ENCODE measurements around the gene ANXA11. TPM values are rescaled to one million over a fixed set of nuclear protein-coding genes. Genes with fewer than 3 reads are reported as not detected.
"Not testable (repeated sequence)": the region's sequence is repeated elsewhere in the genome, so short reads cannot be mapped to it uniquely, and the experiment has no call there.

ANXA11 gene
- total RNA-seq, 4 donors from 2014 or later = 77.5 to 106 (median 90.8) TPM

DNA sequence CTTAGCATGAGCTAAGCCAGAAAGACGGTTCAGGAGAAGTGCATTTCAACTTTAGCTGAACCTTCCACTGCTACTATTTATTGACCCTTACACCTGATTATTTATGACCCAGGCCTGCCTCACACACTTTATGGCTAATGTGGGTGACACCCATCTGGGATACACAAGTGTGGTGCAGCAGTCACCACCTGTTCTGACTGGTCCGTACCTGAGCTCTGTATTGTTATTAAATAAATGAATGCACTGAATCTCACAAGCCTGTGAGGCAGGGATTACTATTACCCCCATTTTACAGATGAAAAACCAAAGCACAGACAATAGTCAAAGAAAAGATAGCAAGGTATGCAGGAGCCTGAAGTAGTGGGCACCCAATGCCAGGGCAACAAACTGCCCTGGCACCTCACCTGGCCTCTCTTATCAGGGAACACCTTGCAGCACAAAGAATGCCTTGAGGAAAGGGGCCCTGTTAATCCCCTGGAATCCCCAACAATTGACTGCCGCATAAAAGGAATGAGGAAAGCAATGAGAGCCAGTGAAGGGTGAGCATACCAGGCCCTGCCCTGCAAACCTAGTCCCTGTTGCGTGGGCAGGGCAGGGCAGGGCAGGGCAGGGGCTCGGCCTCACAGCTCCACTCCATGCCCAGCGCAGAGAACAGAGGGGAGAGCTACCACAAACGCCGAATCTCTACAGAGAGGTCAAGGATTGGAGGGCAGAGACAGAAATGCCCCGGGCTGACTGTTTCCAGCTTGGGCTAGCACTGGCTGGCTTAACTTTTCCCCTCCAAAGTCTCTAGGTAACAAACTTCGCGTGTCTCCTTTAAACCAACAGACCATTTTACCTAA, 1.3 kb downstream of the ANXA11 start:
- H3K4me1 ChIP-seq = peaks cover 51 to 59% of the 10 kb centered on the region in 2 donors
- peak overlapping the region; percentile 37 to 91 (median 85) for H3K4me3 ChIP-seq (replicated peaks in 1 of 3)
- 8 to 19% methylated on average over 9 to 11 of the region's 11 CpGs for WGBS, 2 donors
- H3K36me3 ChIP-seq = no peaks in the 10 kb centered on the region
- H3K27me3 ChIP-seq = no peaks in the 10 kb centered on the region
- intact Hi-C loops (cut with DNase I) = loop anchor here (10.0 kb wide), 1 partner anchor 49 kb away; no protein-coding TSS in a partner anchor
- TF ChIP-seq, protein P1, sequence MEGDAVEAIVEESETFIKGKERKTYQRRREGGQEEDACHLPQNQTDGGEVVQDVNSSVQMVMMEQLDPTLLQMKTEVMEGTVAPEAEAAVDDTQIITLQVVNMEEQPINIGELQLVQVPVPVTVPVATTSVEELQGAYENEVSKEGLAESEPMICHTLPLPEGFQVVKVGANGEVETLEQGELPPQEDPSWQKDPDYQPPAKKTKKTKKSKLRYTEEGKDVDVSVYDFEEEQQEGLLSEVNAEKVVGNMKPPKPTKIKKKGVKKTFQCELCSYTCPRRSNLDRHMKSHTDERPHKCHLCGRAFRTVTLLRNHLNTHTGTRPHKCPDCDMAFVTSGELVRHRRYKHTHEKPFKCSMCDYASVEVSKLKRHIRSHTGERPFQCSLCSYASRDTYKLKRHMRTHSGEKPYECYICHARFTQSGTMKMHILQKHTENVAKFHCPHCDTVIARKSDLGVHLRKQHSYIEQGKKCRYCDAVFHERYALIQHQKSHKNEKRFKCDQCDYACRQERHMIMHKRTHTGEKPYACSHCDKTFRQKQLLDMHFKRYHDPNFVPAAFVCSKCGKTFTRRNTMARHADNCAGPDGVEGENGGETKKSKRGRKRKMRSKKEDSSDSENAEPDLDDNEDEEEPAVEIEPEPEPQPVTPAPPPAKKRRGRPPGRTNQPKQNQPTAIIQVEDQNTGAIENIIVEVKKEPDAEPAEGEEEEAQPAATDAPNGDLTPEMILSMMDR (IDR thresholded peaks at IDR 0.05) = no peak
- peak in 1 of 2 donors; percentile 43 for TF ChIP-seq POLR2A (IDR thresholded peaks at IDR 0.05)
- H3K9me3 ChIP-seq = no peaks in the 10 kb centered on the region
- peak overlapping the region; percentile 97 to 99 (median 98) for H3K27ac ChIP-seq
- peak; percentile 56 to 59 for DNase-seq

DNA sequence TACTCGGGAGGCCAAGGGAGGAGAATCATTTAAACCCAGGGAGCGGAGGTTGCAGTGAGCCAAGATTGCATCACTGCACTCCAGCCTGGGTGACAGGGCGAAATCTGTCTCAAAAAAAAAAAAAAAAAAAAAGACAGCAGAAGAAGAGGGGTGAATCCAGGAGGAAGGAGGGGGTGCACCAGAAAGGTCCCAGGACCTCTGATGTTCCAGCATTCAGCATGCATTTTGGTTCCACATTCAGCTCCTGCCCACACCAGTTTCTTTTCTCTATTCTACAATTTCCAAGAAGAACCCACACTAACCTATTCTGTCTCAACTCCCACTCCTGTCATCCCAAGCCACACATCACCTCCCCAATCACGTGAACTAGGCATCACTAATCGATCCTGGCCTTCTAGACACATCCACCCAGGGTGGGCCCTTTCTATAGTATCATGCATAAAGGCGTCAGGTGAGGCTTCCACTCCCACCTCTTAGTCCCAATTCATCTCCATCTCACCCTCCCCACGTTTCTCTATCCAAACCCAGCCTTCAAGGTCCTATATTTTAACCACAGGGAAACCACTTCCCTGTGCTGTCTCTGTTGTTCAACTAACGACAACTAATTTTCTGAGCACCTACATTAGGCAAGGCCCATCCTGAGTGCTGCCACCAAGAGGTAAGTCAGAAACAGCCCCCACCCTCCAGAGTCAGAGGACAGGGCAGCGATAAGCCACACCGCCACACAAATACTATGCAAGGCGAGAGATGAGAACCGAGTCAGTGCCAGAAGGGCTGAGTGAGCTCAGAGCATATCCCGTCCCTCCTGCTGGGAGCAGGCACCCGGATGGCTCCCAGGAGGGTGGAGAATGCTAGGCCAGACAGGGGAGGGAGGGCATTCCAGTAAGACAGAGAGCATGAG, 2.2 kb downstream of the ANXA11 start:
- Histone ChIP-seq H3K9me3 (no peaks in the 10 kb centered on the region), H3K36me3 (no peaks in the 10 kb centered on the region), H3K27ac (peak overlapping the region; percentile 97 to 99 (median 98)), H3K27me3 (no peaks in the 10 kb centered on the region), H3K4me1 (peaks cover 59 to 67% of the 10 kb centered on the region in 2 donors), H3K4me3 (replicated peaks in 1 of 3) (peak overlapping the region in 1 of 3 donors; percentile 85)
- whole genome bisulfite sequencing, 2 donors = 53 to 65% methylated on average over 14 of the region's 14 CpGs
- peak; percentile 75 to 77 for DNase-seq
- TF ChIP-seq, protein P1 (IDR thresholded peaks at IDR 0.05) = no peak
- peak in 1 of 2 donors; percentile 44 for TF ChIP-seq POLR2A (IDR thresholded peaks at IDR 0.05)
- intact Hi-C loops (cut with DNase I) = loop anchor here (10.0 kb wide), 1 partner anchor 48 kb away; no protein-coding TSS in a partner anchor

DNA sequence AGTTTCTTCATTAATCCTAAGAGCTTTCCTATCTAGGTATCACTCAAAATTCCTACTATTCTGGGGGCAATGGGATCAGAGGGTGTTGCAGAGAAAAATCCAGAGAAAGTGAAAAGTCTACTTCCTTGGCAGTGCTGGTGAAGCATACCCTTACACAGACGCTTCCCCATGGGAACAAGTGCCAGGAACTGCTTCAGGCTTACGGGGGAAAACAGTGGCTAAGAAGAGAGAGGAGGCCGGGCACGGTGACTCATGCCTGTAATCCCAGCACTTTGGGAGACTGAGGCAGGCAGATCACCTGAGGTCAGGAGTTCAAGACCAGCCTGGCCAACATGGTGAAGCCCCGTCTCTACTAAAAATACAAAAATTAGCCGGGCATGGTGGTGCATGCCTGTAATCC, 2.8 kb downstream of the ANXA11 start:
- H3K9me3 ChIP-seq; H3K27me3 ChIP-seq; DNase-seq; H3K4me3 ChIP-seq (replicated peaks in 1 of 3); H3K36me3 ChIP-seq: not testable (repeated sequence)
- peaks cover 66 to 73% of the 10 kb centered on the region in 2 donors for H3K4me1 ChIP-seq
- H3K27ac ChIP-seq = peak overlapping the region in 2 of 3 donors; percentile 54 to 80
- 76 to 83% methylated on average over 6 of the region's 6 CpGs for WGBS, 2 donors
- intact Hi-C loops (cut with DNase I) = loop anchor here (10.0 kb wide), 1 partner anchor 48 kb away; no protein-coding TSS in a partner anchor

DNA sequence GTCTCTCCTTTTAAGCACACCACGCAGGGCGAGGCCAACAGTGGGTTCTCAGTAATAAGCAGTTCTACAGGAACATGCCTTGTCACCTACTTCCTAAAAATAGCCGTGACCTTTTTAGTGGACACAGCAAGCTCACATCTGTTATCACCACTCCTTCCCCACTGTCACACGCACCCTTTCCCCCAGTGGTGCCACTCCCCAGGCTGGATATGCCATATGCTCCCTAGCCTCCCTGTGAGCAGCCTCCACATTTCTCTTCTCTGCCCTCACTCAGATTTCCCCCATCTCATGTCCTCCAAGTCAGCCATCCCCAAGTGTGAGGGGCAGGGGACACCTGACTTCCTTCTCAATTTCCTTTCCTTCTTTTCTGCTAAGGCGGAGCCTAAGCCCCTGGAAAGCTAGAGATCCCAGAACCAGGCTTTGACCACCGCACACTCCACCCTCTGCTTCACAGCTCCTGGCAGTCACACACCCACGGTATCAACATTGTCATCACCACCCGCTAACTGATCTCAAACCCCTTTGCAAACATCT, 3.7 kb downstream of the ANXA11 start:
- intact Hi-C loops (cut with DNase I) = loop anchor here (10.0 kb wide), 1 partner anchor 47 kb away; no protein-coding TSS in a partner anchor
- Histone ChIP-seq H3K4me1 (peaks cover 74 to 81% of the 10 kb centered on the region in 2 donors), H3K9me3 (no peaks in the 10 kb centered on the region), H3K36me3 (no peaks in the 10 kb centered on the region), H3K27ac (peak overlapping the region in 2 of 3 donors; percentile 54 to 80), H3K27me3 (no peaks in the 10 kb centered on the region), H3K4me3 (replicated peaks in 1 of 3) (no peak overlapping the region)
- DNase-seq = no peak
- no peak for TF ChIP-seq POLR2A (IDR thresholded peaks at IDR 0.05)
- TF ChIP-seq, protein P1 (IDR thresholded peaks at IDR 0.05) = no peak
- 88 to 93% methylated on average over 8 of the region's 8 CpGs for WGBS, 2 donors

DNA sequence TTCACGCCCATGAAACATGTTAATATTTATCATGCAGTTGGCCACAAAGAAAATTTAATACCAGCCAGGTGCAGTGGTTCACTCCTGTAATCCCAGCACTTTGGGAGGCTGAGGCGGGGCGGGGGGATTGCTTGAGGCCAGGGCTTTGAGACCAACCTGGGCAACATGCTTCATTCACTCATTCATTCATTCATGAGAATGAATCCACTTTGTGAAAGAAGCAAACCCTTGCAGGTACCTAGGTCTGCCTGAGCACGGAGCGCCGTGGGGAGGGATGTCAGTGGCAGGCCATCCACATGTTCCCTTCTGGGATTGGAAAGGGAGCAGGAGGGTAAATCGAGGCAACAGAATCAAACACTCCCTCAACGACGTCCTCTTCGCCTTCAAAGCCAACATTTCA, 4.7 kb downstream of the ANXA11 start:
- no peak for TF ChIP-seq POLR2A (IDR thresholded peaks at IDR 0.05)
- TF ChIP-seq, protein P1 (IDR thresholded peaks at IDR 0.05) = no peak
- peak overlapping the region; percentile 41 to 80 (median 50) for H3K27ac ChIP-seq
- WGBS, 2 donors = 96 to 97% methylated on average over 10 of the region's 10 CpGs
- H3K4me1 ChIP-seq = peaks cover 74 to 85% of the 10 kb centered on the region in 2 donors
- H3K4me3 ChIP-seq (replicated peaks in 1 of 3) = no peak overlapping the region
- H3K36me3 ChIP-seq = no peaks in the 10 kb centered on the region
- no peaks in the 10 kb centered on the region for H3K9me3 ChIP-seq
- no peaks in the 10 kb centered on the region for H3K27me3 ChIP-seq
- intact Hi-C loops (cut with DNase I) = loop anchor here (10.0 kb wide), 1 partner anchor 46 kb away; no protein-coding TSS in a partner anchor
- DNase-seq = no peak

All from thyroid gland (tissue), 4 donors.